ENCODE results near the gene ANKHD1.

GRCh38 chr5:140364472-140364765 is 37.2 kb upstream of the ANKHD1 start:
- TF ChIP-seq CTCF (IDR thresholded peaks at IDR 0.05) (no peak), SIN3A (IDR thresholded peaks at IDR 0.05; ENCODE audit: borderline replicate concordance, insufficient read depth, low read depth, low read length) (no peak), POLR2AphosphoS5 (IDR thresholded peaks at IDR 0.05; ENCODE audit: low read depth, low read length) (no peak)
